Peyer's patch (tissue), 4 donors: ENCODE results near the gene YEATS2.

Source experiments
- POLR2A ChIP-seq, 2 donors: fragments of 450-650 bp; IDR thresholded peaks; one replicate each; pipeline ENCODE4 v1.5.1; 2017; ENCODE audit warnings: antibody characterized with exemption in 2 of 2, mild to moderate bottlenecking in 2 of 2, moderate library complexity in 2 of 2
- TF ChIP-seq, protein P1 (sequence below), 6 experiments: fragments of 450-650 bp in 4 of 6; fragments of 200-600 bp in 2 of 6; sonication (generic) in 1 of 6; IDR thresholded peaks; one replicate each; pipeline ENCODE4 v1.5.1; 2017 to 2019; ENCODE audit warnings: antibody characterized with exemption in 6 of 6, mild to moderate bottlenecking in 3 of 6, moderate library complexity in 1 of 6

- TF ChIP-seq, protein P1, sequence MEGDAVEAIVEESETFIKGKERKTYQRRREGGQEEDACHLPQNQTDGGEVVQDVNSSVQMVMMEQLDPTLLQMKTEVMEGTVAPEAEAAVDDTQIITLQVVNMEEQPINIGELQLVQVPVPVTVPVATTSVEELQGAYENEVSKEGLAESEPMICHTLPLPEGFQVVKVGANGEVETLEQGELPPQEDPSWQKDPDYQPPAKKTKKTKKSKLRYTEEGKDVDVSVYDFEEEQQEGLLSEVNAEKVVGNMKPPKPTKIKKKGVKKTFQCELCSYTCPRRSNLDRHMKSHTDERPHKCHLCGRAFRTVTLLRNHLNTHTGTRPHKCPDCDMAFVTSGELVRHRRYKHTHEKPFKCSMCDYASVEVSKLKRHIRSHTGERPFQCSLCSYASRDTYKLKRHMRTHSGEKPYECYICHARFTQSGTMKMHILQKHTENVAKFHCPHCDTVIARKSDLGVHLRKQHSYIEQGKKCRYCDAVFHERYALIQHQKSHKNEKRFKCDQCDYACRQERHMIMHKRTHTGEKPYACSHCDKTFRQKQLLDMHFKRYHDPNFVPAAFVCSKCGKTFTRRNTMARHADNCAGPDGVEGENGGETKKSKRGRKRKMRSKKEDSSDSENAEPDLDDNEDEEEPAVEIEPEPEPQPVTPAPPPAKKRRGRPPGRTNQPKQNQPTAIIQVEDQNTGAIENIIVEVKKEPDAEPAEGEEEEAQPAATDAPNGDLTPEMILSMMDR (IDR thresholded peaks at IDR 0.05) = no peak
- TF ChIP-seq POLR2A (IDR thresholded peaks at IDR 0.05) = no peak
Measured at GRCh38 chr3:183777016-183777618, 79.5 kb downstream of the YEATS2 start.
